SK-N-SH (cell line): ENCODE results near the gene ATP2B2. TPM values are rescaled to one million over a fixed set of nuclear protein-coding genes. Genes with fewer than 3 reads are reported as not detected.

Experiments used
- CTCF ChIA-PET: fragments of 300-600, 350-600 bp; formaldehyde crosslinking; extraction: SDS; loops from one replicate; lab custom pipeline; 2021; lab: Yijun Ruan, JAX
- POLR2A ChIA-PET: fragments of 350-600 bp; sonication (Branson Sonifier 250); formaldehyde crosslinking; extraction: SDS; loops from one replicate; lab custom pipeline; 2020; ENCODE audit warnings: antibody characterized with exemption, inconsistent platforms; lab: Yijun Ruan, JAX
- DNase-seq: peaks from one replicate; pipeline ENCODE4 v3.0.0; 2012
- H2AFZ ChIP-seq: fragments of 200-600 bp; sonication (generic); 2 replicates; pipeline ENCODE4 v1.8.1; 2016; ENCODE audit warnings: antibody characterized with exemption, mild to moderate bottlenecking, low read depth
- H3F3A ChIP-seq: fragments of 200-600 bp; sonication (generic); replicated peaks from 2 replicates; pipeline ENCODE3; 2016; ENCODE audit warnings: antibody characterized with exemption, mild to moderate bottlenecking; ENCODE audit not compliant: insufficient read depth
- H3K27ac ChIP-seq, 2 experiments: fragments of 200-500 bp in 1 of 2; fragments of 200-600 bp in 1 of 2; sonication (Bioruptor generic) in 1 of 2; sonication (generic), shearing (Covaris generic) in 1 of 2; 2 replicates each; pipeline versions ENCODE4 v1.5.1 to v1.6.1; 2014 to 2016; ENCODE audit warnings: low read depth in 2 of 2, inconsistent platforms in 1 of 2, low read length in 1 of 2, mild to moderate bottlenecking in 1 of 2, mixed read lengths in 1 of 2
- H3K27me3 ChIP-seq: fragments of 200-600 bp; sonication (generic), shearing (Covaris generic); 2 replicates; pipeline ENCODE4 v1.6.1; 2016; ENCODE audit warnings: mixed run types; ENCODE audit not compliant: insufficient read depth
- H3K36me3 ChIP-seq, 2 experiments: fragments of 200-500 bp in 1 of 2; fragments of 200-600 bp in 1 of 2; sonication (Bioruptor generic) in 1 of 2; sonication (generic) in 1 of 2; replicated peaks in 1 of 2; 2 replicates each; pipeline versions ENCODE3 to v1.5.1; 2014 to 2016; ENCODE audit warnings: low read length in 1 of 2, mild to moderate bottlenecking in 1 of 2; ENCODE audit not compliant: insufficient read depth in 2 of 2, control insufficient read depth in 1 of 2
- H3K4me1 ChIP-seq, 2 experiments: fragments of 200-500 bp in 1 of 2; fragments of 200-600 bp in 1 of 2; sonication (Bioruptor generic) in 1 of 2; sonication (generic), shearing (Covaris generic) in 1 of 2; 2 replicates each; pipeline versions ENCODE4 v1.5.1 to v1.6.1; 2014 to 2016; ENCODE audit warnings: low read depth in 1 of 2, low read length in 1 of 2, mixed run types in 1 of 2; ENCODE audit not compliant: insufficient read depth in 2 of 2, control insufficient read depth in 1 of 2
- H3K4me2 ChIP-seq: fragments of 200-600 bp; sonication (generic), shearing (Covaris generic); 2 replicates; pipeline ENCODE4 v1.6.1; 2017; ENCODE audit warnings: mixed run types
- H3K4me3 ChIP-seq, 2 experiments: fragments of 200-500 bp in 1 of 2; fragments of 200-600 bp in 1 of 2; sonication (Bioruptor generic) in 1 of 2; sonication (generic), shearing (Covaris generic) in 1 of 2; 2 replicates each; pipeline versions ENCODE4 v1.5.1 to v1.8.1; 2014 to 2016; ENCODE audit warnings: low read depth in 2 of 2, inconsistent platforms in 1 of 2, low read length in 1 of 2, mild to moderate bottlenecking in 1 of 2, mixed read lengths in 1 of 2, moderate library complexity in 1 of 2
- H3K79me2 ChIP-seq: fragments of 200-600 bp; sonication (generic); 2 replicates; pipeline ENCODE4 v1.8.1; 2017; ENCODE audit warnings: mild to moderate bottlenecking; ENCODE audit not compliant: insufficient read depth
- H3K9ac ChIP-seq: fragments of 200-600 bp; sonication (generic); 2 replicates; pipeline ENCODE4 v1.6.1; 2017; ENCODE audit warnings: mixed run types
- H3K9me2 ChIP-seq: fragments of 200-600 bp; sonication (generic); 2 replicates; pipeline ENCODE4 v1.6.1; 2017; ENCODE audit warnings: mixed run types
- H3K9me3 ChIP-seq: fragments of 200-600 bp; sonication (generic); 2 replicates; pipeline ENCODE4 v1.6.1; 2017; ENCODE audit warnings: mixed run types, mild to moderate bottlenecking, moderate library complexity
- H4K20me1 ChIP-seq: fragments of 200-600 bp; sonication (generic); 2 replicates; pipeline ENCODE4 v1.6.1; 2017; ENCODE audit warnings: mild to moderate bottlenecking, mixed run types; ENCODE audit not compliant: insufficient read depth
- CHD2 ChIP-seq: fragments of 150-350 bp; IDR thresholded peaks from 2 replicates; pipeline ENCODE4 v1.6.1; 2018; ENCODE audit warnings: low read length; ENCODE audit not compliant: partially characterized antibody
- ELF1 ChIP-seq: IDR thresholded peaks from 2 replicates; pipeline ENCODE4 v1.4.0; 2012
- EP300 ChIP-seq, 2 experiments: IDR thresholded peaks; 2 replicates each; pipeline versions ENCODE4 v1.4.0 to v1.6.1; 2012; ENCODE audit warnings: borderline replicate concordance in 1 of 2, low read depth in 1 of 2, low read length in 1 of 2
- EZH2phosphoT487 ChIP-seq: fragments of 200-600 bp; sonication (generic); IDR thresholded peaks from 2 replicates; pipeline ENCODE4 v1.6.1; 2017; ENCODE audit warnings: low read depth, mixed run types, mild to moderate bottlenecking, antibody characterized with exemption, moderate library complexity, borderline replicate concordance
- FOSL2 ChIP-seq: IDR thresholded peaks from 2 replicates; pipeline ENCODE4 v1.4.0; 2012; ENCODE audit warnings: low read depth, mild to moderate bottlenecking, moderate library complexity, borderline replicate concordance
- FOXJ3 ChIP-seq: sonication (generic); formaldehyde crosslinking; IDR thresholded peaks from 2 replicates; pipeline ENCODE4 v1.5.1; 2020; ENCODE audit warnings: mild to moderate bottlenecking, missing genetic modification reagents
- FOXM1 ChIP-seq: IDR thresholded peaks from 2 replicates; pipeline ENCODE4 v1.4.0; 2012; ENCODE audit warnings: low read depth, mild to moderate bottlenecking
- GABPA ChIP-seq: IDR thresholded peaks from 2 replicates; pipeline ENCODE4 v1.4.0; 2012; ENCODE audit warnings: low read depth, mild to moderate bottlenecking
- GATA2 ChIP-seq: sonication (generic); formaldehyde crosslinking; IDR thresholded peaks from 2 replicates; pipeline ENCODE4 v1.5.0; 2020; ENCODE audit warnings: mild to moderate bottlenecking, missing genetic modification reagents
- IRF3 ChIP-seq: fragments of 150-350 bp; IDR thresholded peaks from 2 replicates; pipeline ENCODE4 v1.6.1; 2016; ENCODE audit warnings: mild to moderate bottlenecking, low read depth, low read length
- MAX ChIP-seq: IDR thresholded peaks from 2 replicates; pipeline ENCODE4 v1.4.0; 2012; ENCODE audit warnings: low read depth
- MEF2A ChIP-seq: IDR thresholded peaks from 2 replicates; pipeline ENCODE4 v1.4.0; 2012; ENCODE audit warnings: low read depth, borderline replicate concordance
- NRF1 ChIP-seq: IDR thresholded peaks from 2 replicates; pipeline ENCODE4 v1.6.1; 2012; ENCODE audit warnings: low read depth, mild to moderate bottlenecking, low read length
- PBX3 ChIP-seq: IDR thresholded peaks from 2 replicates; pipeline ENCODE4; 2012
- POLR2AphosphoS5 ChIP-seq: IDR thresholded peaks from 2 replicates; pipeline ENCODE4 v1.6.1; 2012; ENCODE audit warnings: low read depth, low read length
- RAD21 ChIP-seq: IDR thresholded peaks from 2 replicates; pipeline ENCODE4 v1.6.1; 2012; ENCODE audit warnings: mild to moderate bottlenecking, low read length
- RCOR1 ChIP-seq: fragments of 150-350 bp; IDR thresholded peaks from 2 replicates; pipeline ENCODE4 v1.6.1; 2017; ENCODE audit warnings: antibody characterized with exemption, low read length
- RFX5 ChIP-seq: IDR thresholded peaks from 2 replicates; pipeline ENCODE4 v1.6.1; 2012; ENCODE audit warnings: mild to moderate bottlenecking, improper control_type of control experiment, low read length
- RXRA ChIP-seq: IDR thresholded peaks from 2 replicates; pipeline ENCODE4 v1.4.0; 2012; ENCODE audit warnings: low read depth, mild to moderate bottlenecking, borderline replicate concordance
- SIN3A ChIP-seq: IDR thresholded peaks from 2 replicates; pipeline ENCODE4 v1.6.1; 2012; ENCODE audit warnings: low read depth, mild to moderate bottlenecking, low read length, moderate library complexity, borderline replicate concordance
- TAF1 ChIP-seq: IDR thresholded peaks from 2 replicates; pipeline ENCODE4 v1.6.1; 2012; ENCODE audit warnings: low read depth, mild to moderate bottlenecking, low read length, moderate library complexity, borderline replicate concordance
- TEAD4 ChIP-seq: IDR thresholded peaks from 2 replicates; pipeline ENCODE4 v1.4.0; 2012; ENCODE audit warnings: mild to moderate bottlenecking, borderline replicate concordance; ENCODE audit not compliant: insufficient read depth
- ZBTB33 ChIP-seq: IDR thresholded peaks from 2 replicates; pipeline ENCODE4 v1.4.0; 2012; ENCODE audit warnings: low read depth, borderline replicate concordance
- WGBS: methylation state at CpG from one replicate; pipeline ENCODE4 v1.1.6; 2017; ENCODE audit warnings: low lambda C conversion rate; 5-methylcytosine and 5-hydroxymethylcytosine counted together
- polyA plus RNA-seq, 3 experiments: library from polyadenylated mRNA; depleted of rRNA; stranded (reverse); fragments of >200 nt; gene quantifications; 2 replicates each; pipeline ENCODE4 v1.2.3, GENCODE V29; 2012
- TF ChIP-seq, protein P1 (sequence below): IDR thresholded peaks from 2 replicates; pipeline ENCODE4 v1.6.1; 2012; ENCODE audit warnings: mild to moderate bottlenecking, low read depth, low read length, moderate library complexity

The ATP2B2 gene
- polyA plus RNA-seq, 1 of the 3 experiments (the other 2 are of a cell fraction), result 0.15 TPM

GRCh38 chr3:10432156-10432845 is 73.1 kb downstream of the ATP2B2 start:
- 39% methylated on average over 12 of the region's 16 CpGs for WGBS
- CTCF ChIA-PET, result interaction anchor here (0.8 to 2.7 kb wide), 7 partner anchors 12 to 609 kb away, joined by 3 to 11 read pairs (median 5); no protein-coding TSS in a partner anchor
- TF ChIP-seq ELF1 (no peak), GATA2 (CRISPR knock-in tag) (peak; percentile 94), FOSL2 (no peak), CHD2 (peak; percentile 77), MAX (no peak), TEAD4 (no peak), MEF2A (no peak), IRF3 (no peak), RCOR1 (peak; percentile 93), EZH2phosphoT487 (no peak), EP300 (IDR thresholded peaks at IDR 0.05; ENCODE audit: borderline replicate concordance in 1 of 2, low read depth in 1 of 2, low read length in 1 of 2) (peak in 1 of 2 experiments; percentile 91; a peak in 2 of 4 replicates), FOXJ3 (CRISPR knock-in tag) (peak; percentile 54), RXRA (no peak), RAD21 (no peak), NRF1 (no peak), GABPA (no peak), POLR2AphosphoS5 (no peak), FOXM1 (no peak), ZBTB33 (no peak), TAF1 (no peak), PBX3 (no peak), SIN3A (no peak), RFX5 (no peak)
- TF ChIP-seq, protein P1, sequence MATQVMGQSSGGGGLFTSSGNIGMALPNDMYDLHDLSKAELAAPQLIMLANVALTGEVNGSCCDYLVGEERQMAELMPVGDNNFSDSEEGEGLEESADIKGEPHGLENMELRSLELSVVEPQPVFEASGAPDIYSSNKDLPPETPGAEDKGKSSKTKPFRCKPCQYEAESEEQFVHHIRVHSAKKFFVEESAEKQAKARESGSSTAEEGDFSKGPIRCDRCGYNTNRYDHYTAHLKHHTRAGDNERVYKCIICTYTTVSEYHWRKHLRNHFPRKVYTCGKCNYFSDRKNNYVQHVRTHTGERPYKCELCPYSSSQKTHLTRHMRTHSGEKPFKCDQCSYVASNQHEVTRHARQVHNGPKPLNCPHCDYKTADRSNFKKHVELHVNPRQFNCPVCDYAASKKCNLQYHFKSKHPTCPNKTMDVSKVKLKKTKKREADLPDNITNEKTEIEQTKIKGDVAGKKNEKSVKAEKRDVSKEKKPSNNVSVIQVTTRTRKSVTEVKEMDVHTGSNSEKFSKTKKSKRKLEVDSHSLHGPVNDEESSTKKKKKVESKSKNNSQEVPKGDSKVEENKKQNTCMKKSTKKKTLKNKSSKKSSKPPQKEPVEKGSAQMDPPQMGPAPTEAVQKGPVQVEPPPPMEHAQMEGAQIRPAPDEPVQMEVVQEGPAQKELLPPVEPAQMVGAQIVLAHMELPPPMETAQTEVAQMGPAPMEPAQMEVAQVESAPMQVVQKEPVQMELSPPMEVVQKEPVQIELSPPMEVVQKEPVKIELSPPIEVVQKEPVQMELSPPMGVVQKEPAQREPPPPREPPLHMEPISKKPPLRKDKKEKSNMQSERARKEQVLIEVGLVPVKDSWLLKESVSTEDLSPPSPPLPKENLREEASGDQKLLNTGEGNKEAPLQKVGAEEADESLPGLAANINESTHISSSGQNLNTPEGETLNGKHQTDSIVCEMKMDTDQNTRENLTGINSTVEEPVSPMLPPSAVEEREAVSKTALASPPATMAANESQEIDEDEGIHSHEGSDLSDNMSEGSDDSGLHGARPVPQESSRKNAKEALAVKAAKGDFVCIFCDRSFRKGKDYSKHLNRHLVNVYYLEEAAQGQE, result no peak

More at GRCh38 chr3:10432156-10432845, 73.1 kb downstream of the ATP2B2 start:
- Histone ChIP-seq H3K4me1 (peaks cover under 1 to 18% of the 10 kb centered on the region in 2 experiments; a peak in 2 of 4 replicates), H3F3A (no peaks in the 10 kb centered on the region), H3K4me2 (no peak overlapping the region), H3K4me3 (no peak overlapping the region), H3K27ac (peak overlapping the region in 1 of 2 experiments; percentile 95; a peak in 2 of 4 replicates), H3K9me2 (no peaks in the 10 kb centered on the region), H3K27me3 (no peaks in the 10 kb centered on the region), H3K79me2 (no peaks in the 10 kb centered on the region), H3K9me3 (no peaks in the 10 kb centered on the region), H4K20me1 (no peaks in the 10 kb centered on the region), H3K9ac (no peak overlapping the region), H3K36me3 (no peaks in the 10 kb centered on the region), H2AFZ (no peak overlapping the region)
- DNase-seq, result peak; percentile 83
- POLR2A ChIA-PET, result interaction anchor here (0.6 to 1.3 kb wide), 3 partner anchors 13 to 783 kb away, joined by 3 to 4 read pairs (median 3); partner anchors contain the start of gene SEC13
